Activated CD4-positive, alpha-beta T cell treated with anti-CD3 and anti-CD28 coated beads, Interleukin-2, amount 50 U/mL, for 4 hours (primary cell): Measurements from ENCODE around the gene DNAAF1.
"Not testable (repeated sequence)": the region's sequence is repeated elsewhere in the genome, so short reads cannot be mapped to it uniquely, and the experiment has no call there.

ENCODE experiments used
- DNase-seq, 2 experiments: peaks; one replicate each; pipeline ENCODE4 v3.0.0-alpha.2; 2020

The DNAAF1 gene

DNA sequence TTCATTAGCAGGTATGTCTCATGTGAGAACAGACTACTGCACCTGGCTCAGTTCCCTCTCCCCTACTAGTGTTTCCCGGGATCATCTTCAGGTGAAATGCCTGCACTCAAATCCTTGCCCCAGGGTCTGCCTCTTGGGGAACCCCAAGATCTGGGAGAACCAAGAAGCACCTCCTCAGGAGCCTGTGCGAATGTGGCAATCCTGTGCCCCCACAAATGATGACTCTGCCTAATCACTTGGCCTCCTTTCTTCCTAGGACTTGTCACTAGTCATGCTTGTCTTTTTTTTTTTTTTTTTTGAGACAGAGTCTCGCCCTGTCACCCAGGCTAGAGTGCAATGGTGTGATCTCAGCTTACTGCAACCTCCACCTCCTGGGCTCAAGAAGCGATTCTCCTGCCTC lies 67.5 kb downstream of the DNAAF1 start:
- no peak for DNase-seq

DNA sequence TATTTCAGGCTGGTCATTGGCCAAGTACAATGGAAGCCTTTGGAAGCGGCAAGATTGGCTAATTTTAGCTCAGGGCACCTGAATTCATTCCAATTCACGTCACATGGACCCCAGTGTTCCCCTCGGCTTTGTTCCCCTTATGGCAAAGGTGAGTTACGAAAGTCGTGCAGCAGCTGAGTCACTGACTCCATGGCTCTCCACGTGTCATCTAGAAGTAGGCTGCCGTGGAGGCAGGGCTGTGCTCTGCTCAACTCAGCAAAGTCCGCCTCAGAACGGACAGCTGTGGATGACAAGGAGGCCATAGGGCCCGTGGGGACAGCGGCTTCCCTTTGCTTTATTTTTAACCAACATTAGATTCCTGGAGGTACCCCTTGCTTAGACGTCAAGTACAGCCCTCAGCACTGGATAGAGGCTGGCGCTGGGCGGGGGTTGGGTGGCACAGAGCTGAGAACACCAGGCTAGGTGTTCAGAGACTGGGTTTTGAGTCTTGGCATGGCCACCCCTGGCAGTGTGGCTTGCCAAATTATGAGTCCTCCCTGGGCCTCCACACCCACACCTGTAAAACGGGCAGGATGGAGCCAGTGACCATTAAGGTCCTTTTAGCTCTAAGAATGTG lies 69.5 kb downstream of the DNAAF1 start:
- no peak for DNase-seq

DNA sequence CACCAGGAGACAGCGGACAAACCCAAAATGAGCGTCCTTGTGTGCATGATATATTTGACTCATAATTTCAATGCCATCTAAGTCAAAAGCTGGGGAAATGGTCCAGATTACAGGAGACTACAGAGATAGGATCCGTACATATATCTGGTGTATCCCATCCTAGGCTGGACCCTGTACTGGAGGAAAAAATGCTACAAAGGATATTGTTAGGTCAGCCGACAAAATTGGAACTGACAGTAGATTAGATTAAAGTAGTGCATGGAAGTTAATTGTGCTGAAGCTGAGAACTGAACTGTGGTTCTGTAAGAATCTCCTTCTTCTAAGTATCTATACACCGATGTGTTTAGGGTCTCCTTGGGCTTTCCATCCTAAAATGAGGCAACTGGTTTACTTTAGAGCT lies 70.4 kb downstream of the DNAAF1 start:
- no peak for DNase-seq

DNA sequence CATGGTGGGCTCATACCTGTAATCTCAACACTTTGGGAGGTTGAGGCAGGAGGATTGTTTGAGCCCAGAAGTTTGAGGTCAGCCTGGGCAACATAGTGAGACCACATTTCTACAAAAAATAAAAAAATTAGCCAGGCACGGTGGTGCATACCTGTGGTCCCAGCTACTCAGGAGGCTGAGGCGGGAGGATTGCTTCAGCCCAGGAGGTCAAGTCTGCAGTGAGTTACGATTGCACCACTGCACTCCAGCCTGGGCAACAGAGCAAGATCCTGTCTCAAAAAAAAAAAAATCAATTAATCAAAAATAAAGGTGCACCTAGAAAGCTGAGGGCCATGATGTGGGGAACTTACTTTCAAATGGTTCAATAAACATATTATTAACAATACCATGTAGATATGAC lies 71.0 kb downstream of the DNAAF1 start:
- not testable (repeated sequence) for DNase-seq

DNA sequence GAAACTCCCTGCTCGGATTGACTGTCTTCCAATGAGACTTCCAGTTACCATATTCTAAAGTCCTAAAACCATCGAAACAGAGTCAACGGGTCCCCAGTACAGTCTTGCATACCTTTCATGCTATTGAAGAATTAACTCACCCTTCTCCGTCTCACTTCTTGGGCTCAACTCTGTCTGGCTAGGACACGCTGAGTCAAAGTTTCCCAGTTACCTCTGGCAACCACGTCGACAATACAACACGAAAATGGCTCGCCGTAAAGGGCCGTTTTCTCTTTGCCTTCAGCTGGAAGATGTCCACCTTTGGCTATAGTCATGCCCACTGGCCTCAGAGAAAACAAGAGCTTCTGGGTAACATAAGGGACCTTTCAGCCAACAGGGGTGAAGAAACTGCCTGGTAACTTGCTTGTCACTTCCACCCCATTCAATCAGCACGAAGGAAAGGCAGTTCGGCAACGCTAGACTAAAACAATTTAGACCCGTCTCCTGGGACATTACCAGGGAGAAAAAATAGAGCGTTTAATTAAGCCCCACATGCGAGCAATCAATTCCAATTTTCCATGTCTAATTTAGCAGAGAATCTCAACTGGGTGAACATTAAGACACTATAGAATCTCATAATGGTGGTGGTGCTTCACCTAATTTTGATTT lies 73.2 kb downstream of the DNAAF1 start:
- DNase-seq: no peak

DNA sequence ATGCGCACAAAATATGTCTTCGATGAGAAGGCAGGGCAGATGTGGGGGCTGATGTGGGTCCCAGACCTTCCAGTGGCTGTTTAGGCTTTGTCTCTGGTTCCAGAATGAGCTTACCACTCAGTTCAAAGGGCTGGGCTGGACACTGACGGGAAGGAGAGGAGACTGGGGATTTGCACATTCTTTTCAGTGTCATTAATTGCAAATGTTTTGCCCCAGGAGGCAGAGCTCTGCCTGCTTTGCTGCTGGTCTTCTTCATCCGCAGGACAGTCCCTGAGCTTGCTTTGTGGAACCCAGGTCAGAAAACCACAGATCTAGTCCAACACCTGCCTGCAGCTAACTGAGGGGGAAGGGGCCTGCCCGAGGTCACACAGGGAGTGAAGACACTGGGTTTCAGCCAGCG lies 73.8 kb downstream of the DNAAF1 start:
- no peak for DNase-seq

DNA sequence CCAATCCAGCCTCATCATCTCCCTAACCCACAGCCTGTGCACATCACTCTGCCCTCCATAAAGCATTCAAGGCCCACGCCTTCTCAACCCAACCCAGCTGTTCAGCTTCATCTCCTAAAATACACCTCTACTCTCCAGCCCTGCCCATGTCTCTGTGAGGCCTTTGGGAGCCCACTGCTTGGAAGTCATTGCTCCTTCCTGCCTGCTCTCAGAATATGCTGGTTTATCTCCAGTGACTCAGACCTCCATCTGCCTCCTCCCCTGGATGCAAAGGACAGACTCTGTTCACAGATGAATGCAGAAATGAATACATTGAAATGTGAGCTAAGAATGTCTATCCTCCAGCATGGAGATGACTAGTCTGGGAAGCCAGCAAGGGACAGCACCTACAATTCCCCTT lies 75.7 kb downstream of the DNAAF1 start:
- DNase-seq: no peak

DNA sequence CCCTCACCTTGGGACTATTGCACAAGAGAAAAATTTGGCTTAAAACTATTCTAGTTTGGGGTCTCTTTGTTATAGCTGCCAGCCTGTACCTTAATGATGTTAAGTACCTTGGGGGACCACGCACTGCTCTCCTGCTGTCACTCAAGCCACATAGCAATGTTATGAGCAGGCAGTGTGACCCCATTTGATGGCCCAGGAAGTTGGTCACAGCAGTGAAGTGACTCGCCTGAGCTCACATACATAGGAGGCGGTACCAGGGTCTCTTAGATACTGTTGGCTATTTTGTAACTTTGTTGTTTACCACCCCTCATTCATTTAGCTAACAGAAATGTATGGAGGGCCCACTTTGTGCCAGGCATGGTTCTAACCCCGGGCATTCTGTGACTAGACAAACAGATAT lies 78.3 kb downstream of the DNAAF1 start:
- no peak for DNase-seq

DNA sequence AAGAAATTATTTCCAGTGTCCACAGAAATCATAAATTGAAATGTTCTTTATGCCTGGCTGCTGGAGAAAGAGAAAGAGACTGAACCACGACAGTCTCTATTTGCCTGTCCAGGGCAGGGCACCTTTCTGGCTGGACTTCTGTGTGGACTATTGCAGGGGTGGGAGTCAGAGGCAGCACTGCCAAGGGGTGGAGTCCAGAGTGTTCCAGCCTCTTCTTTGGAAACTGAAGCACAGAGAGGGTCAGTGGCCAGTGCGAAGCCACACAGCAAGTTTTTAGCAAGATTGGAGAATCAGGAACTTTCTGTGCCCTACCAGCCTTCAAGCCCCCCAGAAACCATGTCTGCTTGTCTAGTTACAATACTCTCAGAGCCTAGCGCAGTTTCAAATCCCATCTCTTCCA lies 79.4 kb downstream of the DNAAF1 start:
- no peak for DNase-seq

DNA sequence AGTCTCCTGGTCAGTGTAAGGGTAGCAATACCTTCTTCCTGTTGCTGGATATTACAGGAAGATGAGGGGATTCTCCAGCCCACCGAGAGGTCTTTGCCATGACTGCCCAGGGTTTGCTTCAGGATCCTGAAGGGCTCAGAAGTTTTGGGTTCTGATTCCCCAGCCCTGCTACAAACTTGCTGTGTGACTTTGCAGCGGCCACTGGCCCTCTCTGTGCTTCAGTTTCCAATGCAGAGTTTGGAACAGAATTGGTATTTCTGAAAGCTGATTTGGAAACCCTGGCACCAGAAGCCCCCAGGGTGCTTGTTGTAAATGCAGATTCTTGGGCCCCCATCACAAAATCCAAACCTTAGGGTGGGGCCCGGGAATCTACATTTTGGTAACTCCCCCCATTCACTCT lies 80.0 kb downstream of the DNAAF1 start:
- DNase-seq: no peak

DNA sequence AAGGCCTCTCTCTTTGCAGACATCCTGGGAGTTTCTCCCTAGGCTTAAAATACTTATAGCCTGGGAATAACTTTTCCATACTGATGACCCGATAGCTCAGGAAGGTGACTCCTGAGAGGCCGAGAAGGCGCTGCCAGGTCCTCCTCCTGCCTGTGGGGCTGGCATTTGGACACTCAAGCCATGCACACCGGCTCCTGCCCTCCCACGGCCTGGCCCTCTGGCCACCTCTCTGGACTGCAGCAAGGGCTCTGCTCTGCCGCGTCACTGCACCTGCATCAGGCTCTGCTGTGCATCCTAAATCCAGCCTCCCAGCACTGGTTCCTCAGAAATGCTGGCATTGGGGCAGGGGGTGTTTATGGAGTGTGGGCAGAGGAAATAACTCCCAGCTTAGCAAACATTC lies 80.5 kb downstream of the DNAAF1 start:
- DNase-seq: no peak

DNA sequence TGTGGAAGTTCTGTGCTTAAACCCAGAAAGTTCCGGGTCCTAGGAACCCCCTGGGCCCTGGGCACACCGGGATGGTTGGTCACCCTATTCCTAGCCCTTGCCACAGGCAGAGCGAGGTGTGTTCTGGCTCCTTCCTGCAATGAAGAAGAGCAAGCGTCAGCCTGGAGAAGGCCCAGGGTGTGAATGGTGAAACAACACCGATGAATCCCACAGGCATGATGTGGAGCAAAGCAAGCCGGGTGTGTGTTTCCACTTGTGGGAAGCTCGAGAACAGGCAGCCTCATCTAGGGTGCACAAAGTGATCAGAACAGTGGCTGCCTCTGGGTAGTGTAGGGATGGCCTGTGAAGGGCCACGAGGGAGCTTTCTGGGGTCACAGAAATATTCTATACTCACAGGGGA lies 80.9 kb downstream of the DNAAF1 start:
- DNase-seq: no peak
